ENCODE results near the gene SSB. TPM values are rescaled to one million over a fixed set of nuclear protein-coding genes. Genes with fewer than 3 reads are reported as not detected.

SSB gene
- total and polyA plus RNA-seq, 9 of the 15 experiments (the other 6 are each of a cell fraction or from before 2014, with no cell fraction given) = 317 to 849 (median 515) TPM

- peak; percentile 57; the same call in 1 of the 2 replicates for TF ChIP-seq ZNF12 (CRISPR knock-in tag; IDR thresholded peaks at IDR 0.05)
- no peak for TF ChIP-seq DNMT1 (IDR thresholded peaks at IDR 0.05)
- TF ChIP-seq ZMIZ1 (IDR thresholded peaks at IDR 0.05; ENCODE audit: low read depth in 2 of 2, low read length in 2 of 2) = no peak
- TF ChIP-seq FOXA3 (CRISPR knock-in tag; conservative IDR thresholded peaks at IDR 0.05 in 1 of 2, IDR thresholded peaks at IDR 0.05 in 1 of 2) = 0 out of 4 replicates have a peak, but pooled peaks of 1 of the 2 experiments have one; percentile 39
- TF ChIP-seq ESRRB (CRISPR knock-in tag; IDR thresholded peaks at IDR 0.05; ENCODE audit: borderline replicate concordance) = no peak
- TF ChIP-seq SMARCE1 (IDR thresholded peaks at IDR 0.05) = peak; percentile 79
- TF ChIP-seq PKNOX1 (IDR thresholded peaks at IDR 0.05) = peak; percentile 54
- no peak for TF ChIP-seq NR0B1 (IDR thresholded peaks at IDR 0.05; ENCODE audit: partially characterized antibody)
- TF ChIP-seq HIVEP1 (CRISPR knock-in tag; IDR thresholded peaks at IDR 0.05) = no peak
- TF ChIP-seq RBM15 (IDR thresholded peaks at IDR 0.05; ENCODE audit: insufficient read depth, low read length) = no peak
- TF ChIP-seq POLR2B (IDR thresholded peaks at IDR 0.05; ENCODE audit: low read depth, partially characterized antibody) = peak; percentile 11
- peak; percentile 85 for TF ChIP-seq SOX6 (IDR thresholded peaks at IDR 0.05)
- TF ChIP-seq HLTF (IDR thresholded peaks at IDR 0.05) = 0 out of 2 replicates have a peak, but pooled peaks have one; percentile 5
- TF ChIP-seq SMARCA4 (IDR thresholded peaks at IDR 0.05) = peak; percentile 84
- TF ChIP-seq BHLHE40 (IDR thresholded peaks at IDR 0.05; ENCODE audit: low read length) = peak; percentile 31; the same call in 1 of the 2 replicates
- TF ChIP-seq FOXK2 (conservative IDR thresholded peaks at IDR 0.05 in 1 of 2, IDR thresholded peaks at IDR 0.05 in 1 of 2; ENCODE audit: low read depth in 2 of 2) = peak; percentile 32 to 56; a peak in 1 of 4 replicates
- TF ChIP-seq ATF3 (IDR thresholded peaks at IDR 0.05) = no peak
- TF ChIP-seq ATF3 (CRISPR knock-in tag; conservative IDR thresholded peaks at IDR 0.05) = no peak
- no peak for TF ChIP-seq POLR2AphosphoS2 (IDR thresholded peaks at IDR 0.05; ENCODE audit: low read length)
- TF ChIP-seq KDM5B (IDR thresholded peaks at IDR 0.05; ENCODE audit: insufficient replicate concordance, low read depth, low read length) = no peak
- peak; percentile 49; the same call in 1 of the 2 replicates for TF ChIP-seq NCOA1 (IDR thresholded peaks at IDR 0.05; ENCODE audit: low read depth)
Observed at GRCh38 chr2:169839954-169840746, 41.5 kb downstream of the SSB start (continued).
